Astrocyte of the spinal cord (primary cell): ENCODE measurements around the gene MMP14.
"Not testable (repeated sequence)": the region's sequence is repeated elsewhere in the genome, so short reads cannot be mapped to it uniquely, and the experiment has no call there.

Experiments used
- DNase-seq: peaks from one replicate; pipeline ENCODE4 v3.0.0; 2011; ENCODE audit warnings: low read depth, low spot score
- H3K4me3 ChIP-seq: 2 replicates; pipeline ENCODE4 v1.5.1; 2011; ENCODE audit warnings: low read depth, mild to moderate bottlenecking, low read length, moderate library complexity
- in situ Hi-C: cut with HindIII; loops from 2 replicates; pipeline ENCODE4 v1.10.0; 2017; ENCODE audit warnings: low sequenced_read_pairs
- TF ChIP-seq, protein P1 (sequence below): IDR thresholded peaks from 2 replicates; pipeline ENCODE4 v1.5.1; 2012; ENCODE audit warnings: low read depth, mild to moderate bottlenecking, low read length, inconsistent platforms

The MMP14 gene

DNA sequence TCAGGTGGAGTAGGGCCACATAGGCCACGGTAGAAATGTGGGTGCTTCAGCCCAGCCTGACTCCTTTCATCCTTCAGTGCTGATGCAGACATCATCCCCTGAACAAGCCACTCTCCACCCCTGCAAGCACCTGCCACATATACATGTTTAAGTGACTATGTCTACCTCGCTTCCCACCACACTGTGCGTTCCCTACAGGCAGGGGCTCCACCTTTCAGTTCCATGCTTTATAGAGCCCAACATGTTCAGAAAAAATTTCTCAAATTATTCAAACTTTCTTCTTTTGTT, 32.8 kb upstream of the MMP14 start:
- no peak overlapping the region for H3K4me3 ChIP-seq
- in situ Hi-C loops: no loop called here
- DNase-seq: no peak
- TF ChIP-seq, protein P1, sequence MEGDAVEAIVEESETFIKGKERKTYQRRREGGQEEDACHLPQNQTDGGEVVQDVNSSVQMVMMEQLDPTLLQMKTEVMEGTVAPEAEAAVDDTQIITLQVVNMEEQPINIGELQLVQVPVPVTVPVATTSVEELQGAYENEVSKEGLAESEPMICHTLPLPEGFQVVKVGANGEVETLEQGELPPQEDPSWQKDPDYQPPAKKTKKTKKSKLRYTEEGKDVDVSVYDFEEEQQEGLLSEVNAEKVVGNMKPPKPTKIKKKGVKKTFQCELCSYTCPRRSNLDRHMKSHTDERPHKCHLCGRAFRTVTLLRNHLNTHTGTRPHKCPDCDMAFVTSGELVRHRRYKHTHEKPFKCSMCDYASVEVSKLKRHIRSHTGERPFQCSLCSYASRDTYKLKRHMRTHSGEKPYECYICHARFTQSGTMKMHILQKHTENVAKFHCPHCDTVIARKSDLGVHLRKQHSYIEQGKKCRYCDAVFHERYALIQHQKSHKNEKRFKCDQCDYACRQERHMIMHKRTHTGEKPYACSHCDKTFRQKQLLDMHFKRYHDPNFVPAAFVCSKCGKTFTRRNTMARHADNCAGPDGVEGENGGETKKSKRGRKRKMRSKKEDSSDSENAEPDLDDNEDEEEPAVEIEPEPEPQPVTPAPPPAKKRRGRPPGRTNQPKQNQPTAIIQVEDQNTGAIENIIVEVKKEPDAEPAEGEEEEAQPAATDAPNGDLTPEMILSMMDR: no peak

DNA sequence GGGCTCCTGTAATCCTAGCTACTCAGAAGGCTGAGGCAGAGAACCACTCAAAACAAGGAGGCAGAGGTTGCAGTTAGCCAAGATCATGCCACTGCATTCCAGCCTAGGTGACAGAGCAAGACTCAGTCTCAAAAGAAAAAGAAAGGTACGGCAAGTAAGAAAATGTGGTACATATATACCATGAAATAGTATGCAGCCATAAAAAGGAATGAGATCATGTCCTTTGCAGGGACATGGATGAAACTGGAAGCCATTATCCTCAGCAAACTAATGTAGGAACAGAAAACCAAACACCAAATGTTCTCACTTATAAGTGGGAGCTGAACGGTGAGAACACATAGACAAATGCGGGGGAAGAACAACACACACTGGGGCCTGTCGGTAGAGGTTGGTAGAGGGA, 31.1 kb upstream of the MMP14 start:
- H3K4me3 ChIP-seq, in situ Hi-C loops, DNase-seq: not testable (repeated sequence)

DNA sequence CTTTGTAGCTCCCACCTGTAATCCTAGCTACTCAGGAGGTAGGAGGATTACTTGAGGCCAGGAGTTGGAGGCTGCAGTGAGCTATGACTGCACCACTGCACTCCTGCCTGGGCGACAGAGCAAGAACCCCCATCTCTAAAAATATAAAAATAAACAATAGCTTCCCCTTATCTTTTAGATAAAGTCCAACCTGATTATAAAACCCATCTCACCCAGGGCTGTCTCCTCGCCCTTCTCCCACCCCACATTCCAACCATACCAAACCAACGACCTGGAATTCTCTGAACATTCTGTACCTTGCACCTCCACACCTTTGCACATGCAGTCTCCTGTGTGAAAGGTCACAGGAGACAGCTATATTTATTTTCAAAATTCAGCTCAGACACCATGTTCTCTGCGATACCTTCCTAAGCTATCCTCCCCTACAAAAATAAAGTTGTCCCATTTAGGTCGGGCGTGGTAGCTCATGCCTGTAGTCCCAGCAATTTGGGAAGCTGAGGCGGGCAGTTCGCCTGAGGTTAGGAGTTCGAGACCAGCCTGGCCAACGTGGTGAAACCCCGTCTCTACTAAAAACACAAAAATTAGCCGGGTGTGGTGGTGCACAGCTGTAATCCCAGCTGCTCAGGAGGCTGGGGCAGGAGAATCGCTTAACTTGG, 28.8 kb upstream of the MMP14 start:
- no peak for DNase-seq
- TF ChIP-seq, protein P1: no peak
- no peak overlapping the region for H3K4me3 ChIP-seq
- in situ Hi-C loops: no loop called here

DNA sequence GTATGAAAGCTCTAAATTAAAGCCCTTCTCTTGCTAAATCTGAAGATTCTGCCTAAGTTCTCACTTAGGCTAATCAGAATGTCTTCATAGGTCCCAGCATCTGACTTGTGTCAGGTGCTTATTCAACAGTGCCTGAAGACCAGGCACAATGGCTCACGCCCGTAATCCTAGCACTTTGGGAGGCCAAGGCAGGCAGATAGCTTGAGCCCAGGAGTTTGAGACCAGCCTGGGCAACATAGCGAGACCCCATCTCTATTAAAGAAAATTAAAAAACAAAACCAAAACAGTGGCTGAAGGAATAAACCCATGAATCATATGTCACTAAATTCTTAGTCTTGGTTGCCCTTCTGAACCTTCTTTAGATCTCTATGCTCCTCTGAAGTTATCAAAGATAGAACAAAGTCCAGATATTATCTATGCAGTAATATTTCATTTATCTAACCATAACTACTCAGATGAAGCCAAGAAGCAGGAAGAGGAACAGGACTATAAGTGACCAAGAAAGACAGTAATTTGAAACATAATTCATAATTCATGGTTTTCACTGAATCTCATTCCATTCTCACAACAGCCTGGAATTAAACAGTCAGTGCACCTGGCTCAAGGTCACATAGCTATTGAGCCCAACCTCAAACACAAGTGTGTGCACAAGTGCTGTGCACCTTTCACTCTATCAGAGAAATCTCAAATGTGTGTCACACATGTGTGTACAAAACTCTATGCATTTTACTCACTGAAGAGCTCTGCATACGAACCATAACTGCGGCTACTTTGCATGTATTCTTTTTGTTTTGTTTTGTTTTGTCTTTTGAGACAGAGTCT, 27.8 kb upstream of the MMP14 start:
- TF ChIP-seq, protein P1: no peak
- in situ Hi-C loops: no loop called here
- no peak for DNase-seq
- H3K4me3 ChIP-seq: no peak overlapping the region

DNA sequence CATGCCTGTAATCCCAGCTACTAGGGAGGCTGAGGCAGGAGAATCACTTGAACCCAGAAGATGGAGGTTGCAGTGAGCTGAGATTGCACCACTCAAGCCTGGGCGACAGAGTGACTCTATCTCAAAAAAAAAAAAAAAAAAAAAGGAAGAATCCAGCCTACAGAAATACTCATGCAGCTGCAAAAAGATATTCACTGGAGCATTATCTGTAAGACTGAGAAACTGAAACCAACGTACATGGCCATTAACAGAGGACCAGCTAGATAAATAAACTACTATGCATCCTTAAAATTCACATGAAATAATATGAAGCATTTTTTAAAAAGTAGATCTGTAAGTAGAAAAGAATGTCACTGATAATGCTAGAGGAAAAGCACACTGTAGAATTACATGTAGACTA, 24.7 kb upstream of the MMP14 start:
- in situ Hi-C loops: no loop called here
- no peak overlapping the region for H3K4me3 ChIP-seq
- DNase-seq: no peak
- TF ChIP-seq, protein P1: no peak

DNA sequence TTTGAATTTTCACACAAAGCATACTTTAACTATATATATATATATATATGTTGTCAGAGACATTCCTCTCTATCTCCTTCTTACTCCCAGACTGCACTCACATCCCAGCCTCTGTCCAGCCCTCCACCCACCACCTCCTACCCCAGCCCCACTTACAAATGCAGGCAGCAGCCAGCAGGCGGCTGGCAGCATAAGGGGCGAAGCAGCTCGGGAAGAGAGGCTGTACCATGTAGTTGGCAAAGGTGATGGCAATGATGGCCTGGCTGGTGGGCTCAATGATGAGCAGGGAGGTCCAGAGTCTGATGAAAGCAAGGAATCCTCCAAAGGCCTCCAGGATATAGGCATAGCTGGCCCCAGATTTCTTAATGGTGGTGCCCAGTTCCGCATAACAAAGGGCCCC, 23.6 kb upstream of the MMP14 start:
- no peak for DNase-seq
- in situ Hi-C loops: no loop called here
- TF ChIP-seq, protein P1: no peak
- no peak overlapping the region for H3K4me3 ChIP-seq

DNA sequence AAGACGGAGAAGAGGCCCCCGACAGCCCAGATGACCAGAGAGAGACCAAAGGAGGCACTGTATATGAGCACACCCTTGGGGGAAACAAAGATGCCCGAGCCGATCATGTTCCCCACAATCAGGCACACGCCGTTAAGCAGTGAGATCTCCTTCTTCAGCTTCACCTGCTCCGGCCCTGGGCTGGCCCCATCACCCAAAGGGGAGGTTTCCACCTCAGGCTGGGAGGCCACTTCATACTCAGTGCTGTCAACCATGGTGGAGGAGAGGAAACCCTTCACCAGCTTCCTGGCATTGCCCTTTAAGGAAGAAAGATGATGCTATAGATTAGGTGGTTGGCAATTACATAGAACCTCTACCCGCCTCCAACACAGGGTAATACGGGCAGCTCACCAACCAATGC, 23.2 kb upstream of the MMP14 start:
- in situ Hi-C loops: no loop called here
- TF ChIP-seq, protein P1: no peak
- DNase-seq: no peak
- H3K4me3 ChIP-seq: no peak overlapping the region
